Activated T-helper 17 cell treated with anti-CD3 and anti-CD28 coated beads, Interleukin-2, amount 50 U/mL, for 72 hours (primary cell): ENCODE measurements around the gene PRR23A. TPM values are rescaled to one million over a fixed set of nuclear protein-coding genes. Genes with fewer than 3 reads are reported as not detected.

Experiments
- total RNA-seq, 2 donors: library from RNA; stranded (reverse); gene quantifications; one replicate each; pipeline ENCODE4 v1.2.3, GENCODE V29; 2022

PRR23A gene
- total RNA-seq, 2 donors from 2014 or later = not detected

Other genes starting within 250 kb of the PRR23A start
- gene PIK3CB, start 171.3 kb downstream of the PRR23A start, total RNA-seq = 10 to 100 TPM; 17.2 to 20.3 TPM
- not detected for gene FOXL2, start 59.1 kb downstream of the PRR23A start, total RNA-seq
- not detected for gene FOXL2NB, start 59.1 kb downstream of the PRR23A start, total RNA-seq
- gene PRR23B, start 14.7 kb upstream of the PRR23A start, total RNA-seq = not detected
- not detected for gene PRR23C, start 38.6 kb upstream of the PRR23A start, total RNA-seq